ENCODE data around the gene ZNF710. TPM values are rescaled to one million over a fixed set of nuclear protein-coding genes. Genes with fewer than 3 reads are reported as not detected.

ZNF710 gene
- total RNA-seq, 1 experiment from 2014 or later: 27.3 TPM

- Histone ChIP-seq H3K4me1 (ENCODE audit: insufficient read depth, low read length, poor library complexity, severe bottlenecking) (peaks cover 30% of the 10 kb centered on the region), H3K27me3 (replicated peaks; ENCODE audit: insufficient read depth, low read depth, low read length, poor library complexity) (no peaks in the 10 kb centered on the region), H3K36me3 (ENCODE audit: insufficient read depth, low read length, poor library complexity, severe bottlenecking) (no peaks in the 10 kb centered on the region), H3K27ac (ENCODE audit: low read depth, low read length, poor library complexity, severe bottlenecking) (peak overlapping the region; percentile 49), H3K9me3 (ENCODE audit: low read depth, low read length, poor library complexity, severe bottlenecking) (no peaks in the 10 kb centered on the region), H3K4me3 (ENCODE audit: low read depth, low read length, poor library complexity, severe bottlenecking) (no peak overlapping the region)
- TF ChIP-seq EZH2 (IDR thresholded peaks at IDR 0.05; ENCODE audit: borderline replicate concordance, low read depth, low read length, poor library complexity, severe bottlenecking) (no peak), CTCF (conservative IDR thresholded peaks at IDR 0.05; ENCODE audit: low read depth, low read length) (no peak)
- intact Hi-C loops (cut with micrococcal nuclease; ENCODE audit: unreplicated experiment): no loop called here
- DNase-seq (ENCODE audit: low spot score): no peak
- ChIA-PET CTCF (no interaction called here), POLR2A (ENCODE audit: low non-redundant PET) (no interaction called here)
- BruUV-seq (replicated peaks): no TSS peak
Measured at GRCh38 chr15:90037961-90038631, 37.0 kb downstream of the ZNF710 start.

- Histone ChIP-seq H3K4me1 (ENCODE audit: insufficient read depth, low read length, poor library complexity, severe bottlenecking) (peaks cover 27% of the 10 kb centered on the region), H3K27me3 (replicated peaks; ENCODE audit: insufficient read depth, low read depth, low read length, poor library complexity) (no peaks in the 10 kb centered on the region), H3K4me3 (ENCODE audit: low read depth, low read length, poor library complexity, severe bottlenecking) (no peak overlapping the region), H3K9me3 (ENCODE audit: low read depth, low read length, poor library complexity, severe bottlenecking) (no peaks in the 10 kb centered on the region), H3K27ac (ENCODE audit: low read depth, low read length, poor library complexity, severe bottlenecking) (no peak overlapping the region), H3K36me3 (ENCODE audit: insufficient read depth, low read length, poor library complexity, severe bottlenecking) (no peaks in the 10 kb centered on the region)
- intact Hi-C loops (cut with micrococcal nuclease; ENCODE audit: unreplicated experiment): no loop called here
- CTCF ChIA-PET: no interaction called here
- POLR2A ChIA-PET (ENCODE audit: low non-redundant PET): no interaction called here
- no peak for DNase-seq (ENCODE audit: low spot score)
- no TSS peak for BruUV-seq (replicated peaks)
- TF ChIP-seq EZH2 (IDR thresholded peaks at IDR 0.05; ENCODE audit: borderline replicate concordance, low read depth, low read length, poor library complexity, severe bottlenecking) (no peak), CTCF (conservative IDR thresholded peaks at IDR 0.05; ENCODE audit: low read depth, low read length) (no peak)
Measured at GRCh38 chr15:90038632-90039095, 37.5 kb downstream of the ZNF710 start.

GRCh38 chr15:90039996-90040395, 38.9 kb downstream of the ZNF710 start:
- CTCF ChIA-PET: no interaction called here
- H3K27ac ChIP-seq (ENCODE audit: low read depth, low read length, poor library complexity, severe bottlenecking): no peak overlapping the region
- H3K27me3 ChIP-seq (replicated peaks; ENCODE audit: insufficient read depth, low read depth, low read length, poor library complexity): no peaks in the 10 kb centered on the region
- H3K4me3 ChIP-seq (ENCODE audit: low read depth, low read length, poor library complexity, severe bottlenecking): no peak overlapping the region
- POLR2A ChIA-PET (ENCODE audit: low non-redundant PET): no interaction called here
- no TSS peak for BruUV-seq (replicated peaks)
- H3K4me1 ChIP-seq (ENCODE audit: insufficient read depth, low read length, poor library complexity, severe bottlenecking): peaks cover 13% of the 10 kb centered on the region
- no peak for DNase-seq (ENCODE audit: low spot score)
- H3K9me3 ChIP-seq (ENCODE audit: low read depth, low read length, poor library complexity, severe bottlenecking): no peaks in the 10 kb centered on the region
- intact Hi-C loops (cut with micrococcal nuclease; ENCODE audit: unreplicated experiment): no loop called here
- TF ChIP-seq EZH2 (IDR thresholded peaks at IDR 0.05; ENCODE audit: borderline replicate concordance, low read depth, low read length, poor library complexity, severe bottlenecking): no peak
- TF ChIP-seq CTCF (conservative IDR thresholded peaks at IDR 0.05; ENCODE audit: low read depth, low read length): no peak
- no peaks in the 10 kb centered on the region for H3K36me3 ChIP-seq (ENCODE audit: insufficient read depth, low read length, poor library complexity, severe bottlenecking)

Data from A673 (cell line).